GM12878 (cell line): ENCODE measurements around the gene ART5. TPM values are rescaled to one million over a fixed set of nuclear protein-coding genes. Genes with fewer than 3 reads are reported as not detected.

Source experiments
- ATAC-seq: fragments of 200-7000 bp; cut with Tn5 transposase; 3 replicates; pipeline ENCODE4 v1.9.1; 2020; ENCODE audit warnings: mild to moderate bottlenecking, moderate library complexity
- BruUV-seq: library from RNA; stranded (reverse); fragments of 400-500 nt; replicated peaks from 2 replicates; lab custom pipeline; 2021; lab: Mats Ljungman, UMichigan
- CTCF ChIA-PET: fragments of 300-600 bp; sonication (Branson Sonifier 250); formaldehyde crosslinking; extraction: SDS; loops from one replicate; lab custom pipeline; 2021; ENCODE audit warnings: inconsistent platforms; lab: Yijun Ruan, JAX
- POLR2A ChIA-PET: fragments of 350-600 bp; formaldehyde crosslinking; extraction: SDS; loops from one replicate; lab custom pipeline; 2021; ENCODE audit warnings: inconsistent platforms; lab: Charles Lee
- RAD21 ChIA-PET: fragments of 300-600 bp; sonication (Branson Sonifier 250); formaldehyde crosslinking; loops from one replicate; lab custom pipeline; 2023; ENCODE audit warnings: antibody characterized with exemption; ENCODE audit not compliant: unreplicated experiment; lab: Charles Lee
- SMC1A ChIA-PET: fragments of 300-600 bp; sonication (Branson Sonifier 250); formaldehyde crosslinking; loops from one replicate; lab custom pipeline; 2023; ENCODE audit not compliant: unreplicated experiment, uncharacterized antibody; lab: Charles Lee
- DNase-seq: peaks from one replicate; pipeline ENCODE4 v3.0.0-alpha.2; 2011; ENCODE audit warnings: low read depth, low spot score
- FAIRE-seq: peaks from 3 replicates; lab custom pipeline; 2011; peaks lifted over from hg19 to GRCh38; lab: Jason Lieb, UNC
- H2AFZ ChIP-seq: 2 replicates; pipeline ENCODE4 v1.6.0; 2011; ENCODE audit warnings: low read depth, low read length, control low read depth; ENCODE audit not compliant: control insufficient read depth
- H3K27ac ChIP-seq: 2 replicates; pipeline ENCODE4 v1.5.1; 2011; ENCODE audit warnings: control low read depth; ENCODE audit not compliant: control insufficient read depth, insufficient read depth
- H3K27me3 ChIP-seq, 2 experiments: replicated peaks in 1 of 2; 2 replicates each; pipeline versions ENCODE4 v1.6.0 to v1.6.1; 2011; ENCODE audit warnings: low read length in 1 of 2; ENCODE audit not compliant: control insufficient read depth in 2 of 2, insufficient read depth in 2 of 2
- H3K36me3 ChIP-seq, 2 experiments: 2 replicates each; pipeline ENCODE4 v1.5.1; 2011; ENCODE audit warnings: low read length in 1 of 2; ENCODE audit not compliant: control insufficient read depth in 2 of 2, insufficient read depth in 2 of 2
- H3K4me1 ChIP-seq: 2 replicates; pipeline ENCODE4 v1.6.1; 2011; ENCODE audit warnings: mild to moderate bottlenecking, low read length, moderate library complexity, mixed read lengths; ENCODE audit not compliant: control insufficient read depth, insufficient read depth
- H3K4me2 ChIP-seq: 2 replicates; pipeline ENCODE4 v1.6.0; 2011; ENCODE audit warnings: control low read depth; ENCODE audit not compliant: control insufficient read depth, insufficient read depth
- H3K4me3 ChIP-seq: fragments of 200-600 bp; sonication (generic); 2 replicates; pipeline ENCODE4 v1.5.1; 2016
- H3K79me2 ChIP-seq: 2 replicates; pipeline ENCODE4 v1.6.0; 2011; ENCODE audit warnings: low read length; ENCODE audit not compliant: control insufficient read depth, insufficient read depth
- H3K9ac ChIP-seq: 2 replicates; pipeline ENCODE4 v1.8.0; 2011; ENCODE audit warnings: low read length, control low read depth, mixed read lengths; ENCODE audit not compliant: control insufficient read depth, insufficient read depth
- H3K9me3 ChIP-seq: replicated peaks from 3 replicates; pipeline ENCODE4 v1.5.1; 2011; ENCODE audit warnings: mild to moderate bottlenecking, low read length; ENCODE audit not compliant: control insufficient read depth, insufficient read depth
- H4K20me1 ChIP-seq: 2 replicates; pipeline ENCODE4 v1.6.0; 2011; ENCODE audit not compliant: control insufficient read depth, insufficient read depth
- BCLAF1 ChIP-seq: fragments of 450-650 bp; IDR thresholded peaks from 2 replicates; pipeline ENCODE4 v1.6.1; 2017; ENCODE audit warnings: antibody characterized with exemption, mild to moderate bottlenecking, moderate library complexity
- CBX5 ChIP-seq: sonication (generic); IDR thresholded peaks from 2 replicates; pipeline ENCODE4 v1.6.1; 2016; ENCODE audit warnings: low read depth, moderate library complexity, mild to moderate bottlenecking, inconsistent platforms
- GATAD2B ChIP-seq: fragments of 450-650 bp; conservative IDR thresholded peaks from 2 replicates; pipeline ENCODE4 v1.6.1; 2017; ENCODE audit warnings: low read depth, mild to moderate bottlenecking, moderate library complexity
- IRF5 ChIP-seq: fragments of 450-650 bp; IDR thresholded peaks from 2 replicates; pipeline ENCODE4 v1.6.1; 2017; ENCODE audit warnings: borderline replicate concordance
- LARP7 ChIP-seq: fragments of 450-650 bp; IDR thresholded peaks from 2 replicates; pipeline ENCODE4 v1.6.1; 2017; ENCODE audit warnings: mild to moderate bottlenecking
- NFXL1 ChIP-seq: fragments of 450-650 bp; IDR thresholded peaks from 2 replicates; pipeline ENCODE4 v1.6.1; 2017; ENCODE audit warnings: antibody characterized with exemption, mild to moderate bottlenecking, borderline replicate concordance
- RCOR1 ChIP-seq: conservative IDR thresholded peaks from 2 replicates; pipeline ENCODE4 v1.6.1; 2012; ENCODE audit warnings: low read depth, low read length, improper control_type of control experiment
- RELB ChIP-seq: fragments of 450-650 bp; IDR thresholded peaks from 2 replicates; pipeline ENCODE4 v1.6.1; 2017; ENCODE audit warnings: low read depth, mild to moderate bottlenecking, moderate library complexity
- SIN3A ChIP-seq: IDR thresholded peaks from 2 replicates; pipeline ENCODE4 v1.6.1; 2012; ENCODE audit warnings: low read depth, low read length, improper control_type of control experiment
- STAT3 ChIP-seq: IDR thresholded peaks from 2 replicates; pipeline ENCODE4 v1.6.1; 2011; ENCODE audit warnings: low read depth, low read length, improper control_type of control experiment
- ZNF217 ChIP-seq: fragments of 450-650 bp; IDR thresholded peaks from 2 replicates; pipeline ENCODE4 v1.6.1; 2017; ENCODE audit warnings: antibody characterized with exemption, mild to moderate bottlenecking
- WGBS: methylation state at CpG from one replicate; pipeline ENCODE4 v1.1.6; 2016; ENCODE audit warnings: low lambda C conversion rate; ENCODE audit not compliant: insufficient replicate concordance, insufficient coverage; ENCODE audit errors: missing lambda C conversion rate; 5-methylcytosine and 5-hydroxymethylcytosine counted together
- in situ Hi-C: fragments of 300-500 bp; cut with MboI; formaldehyde crosslinking; loops from 9 replicates; pipeline ENCODE4 v1.14.3; 2018; ENCODE audit warnings: mixed read lengths
- intact Hi-C: fragments of 100-400 bp; cut with micrococcal nuclease; formaldehyde crosslinking; loops from one replicate; pipeline ENCODE4 v1.14.2; 2022; ENCODE audit not compliant: unreplicated experiment
- polyA plus RNA-seq, 11 experiments: library from polyadenylated mRNA; depleted of rRNA in 4 of 11; unstranded in 6 of 11; stranded (reverse) in 5 of 11; fragments of >200 nt; fragmentation: Nextera tagmentation in 4 of 11; fragmentation: Illumina TruSeq in 1 of 11; extraction: Ambion mirVana in 4 of 11; extraction: Trizol in 1 of 11; gene quantifications; 1 replicate in 1 of 11; 2 replicates in 10 of 11; pipeline versions ENCODE4 v1.2.1 to v1.2.3, GENCODE V29; 2011 to 2016; ENCODE audit warnings: inconsistent platforms in 2 of 11, missing spikeins in 2 of 11, low read depth in 1 of 11
- total RNA-seq, 4 experiments: library from RNA; depleted of rRNA in 3 of 4; stranded (reverse); fragments of >200 nt in 3 of 4; fragmentation: Illumina TruSeq in 1 of 4; extraction: Trizol in 1 of 4; gene quantifications; 2 replicates each; pipeline versions ENCODE4 v1.2.1 to v1.2.3, GENCODE V29; 2013 to 2021

Gene ART5
- total and polyA plus RNA-seq, 10 of the 15 experiments (the other 5 are each of a cell fraction or from before 2014, with no cell fraction given), result 0.06 TPM; not detected in 9

- TF ChIP-seq IRF5 (no peak), STAT3 (no peak), RCOR1 (no peak), ZNF217 (no peak), LARP7 (no peak), CBX5 (no peak), RELB (no peak)
These were observed 17.9 kb downstream of the ART5 start (continued) for GRCh38 chr11:3623767-3624458.

- POLR2A ChIA-PET, result no interaction called here
- Histone ChIP-seq H2AFZ (no peak overlapping the region), H4K20me1 (no peaks in the 10 kb centered on the region), H3K27ac (no peak overlapping the region), H3K36me3 (no peaks in the 10 kb centered on the region)
- no TSS peak for BruUV-seq
- TF ChIP-seq CBX5 (no peak), NFXL1 (no peak), GATAD2B (no peak), BCLAF1 (no peak), SIN3A (no peak)
- TF ChIP-seq, all 136 proteins: peak for 0
- no peaks in the 10 kb centered on the region for H3K9me3 ChIP-seq
- no peak overlapping the region for H3K4me2 ChIP-seq
- DNase-seq (no peak), ATAC-seq (no peak), FAIRE-seq (no peak)
- in situ Hi-C loops (no loop called here), intact Hi-C loops (no loop called here)
- H3K4me1 ChIP-seq, result no peaks in the 10 kb centered on the region
- no peaks in the 10 kb centered on the region for H3K27me3 ChIP-seq
- SMC1A ChIA-PET, result no interaction called here
- RAD21 ChIA-PET, result no interaction called here
- no peaks in the 10 kb centered on the region for H3K79me2 ChIP-seq
- CTCF ChIA-PET, result interaction anchor here (0.7 kb wide), 1 partner anchor 13 kb away, joined by 3 read pairs; no protein-coding TSS in a partner anchor
- no peak overlapping the region for H3K4me3 ChIP-seq
- WGBS, result 80% methylated on average over 5 of the region's 5 CpGs
- no peak overlapping the region for H3K9ac ChIP-seq
These were observed 18.7 kb downstream of the ART5 start for GRCh38 chr11:3623121-3623520.
